Measurements from ENCODE around the gene PACSIN1. TPM values are rescaled to one million over a fixed set of nuclear protein-coding genes. Genes with fewer than 3 reads are reported as not detected.

The PACSIN1 gene
- total RNA-seq, 1 experiment from 2014 or later, result 0.26 TPM

GRCh38 chr6:34530753-34531365 is 65.0 kb downstream of the PACSIN1 start:
- Mint-ChIP-seq H3K4me1 (ENCODE audit: low read depth, unreplicated experiment) (peaks cover 12% of the 10 kb centered on the region), H3K36me3 (ENCODE audit: insufficient read depth, unreplicated experiment) (no peaks in the 10 kb centered on the region), H3K9me3 (ENCODE audit: low read depth, unreplicated experiment) (no peaks in the 10 kb centered on the region), H3K4me3 (ENCODE audit: low read depth, unreplicated experiment) (no peak overlapping the region), H3K27ac (ENCODE audit: unreplicated experiment) (no peak overlapping the region), H3K27me3 (ENCODE audit: unreplicated experiment) (peaks cover 17% of the 10 kb centered on the region)
- no TSS peak for BruUV-seq (replicated peaks)
- intact Hi-C loops (cut with micrococcal nuclease; ENCODE audit: unreplicated experiment), result no loop called here
- no peak for TF ChIP-seq CTCF (IDR thresholded peaks at IDR 0.05; ENCODE audit: unreplicated experiment)
- no peak for DNase-seq
- CTCF ChIA-PET, result interaction anchor here (0.5 to 1.6 kb wide), 3 partner anchors 61 to 282 kb away, joined by 3 to 16 read pairs (median 3); no protein-coding TSS in a partner anchor

GRCh38 chr6:34531580-34532201 is 65.8 kb downstream of the PACSIN1 start:
- CTCF ChIA-PET, result interaction anchor here (0.6 kb wide), 1 partner anchor 80 kb away, joined by 6 read pairs; no protein-coding TSS in a partner anchor
- no TSS peak for BruUV-seq (replicated peaks)
- Mint-ChIP-seq H3K4me1 (ENCODE audit: low read depth, unreplicated experiment) (peaks cover 21% of the 10 kb centered on the region), H3K4me3 (ENCODE audit: low read depth, unreplicated experiment) (no peak overlapping the region), H3K27me3 (ENCODE audit: unreplicated experiment) (peaks cover 17% of the 10 kb centered on the region), H3K36me3 (ENCODE audit: insufficient read depth, unreplicated experiment) (no peaks in the 10 kb centered on the region), H3K27ac (ENCODE audit: unreplicated experiment) (no peak overlapping the region), H3K9me3 (ENCODE audit: low read depth, unreplicated experiment) (no peaks in the 10 kb centered on the region)
- DNase-seq, result no peak
- no peak for TF ChIP-seq CTCF (IDR thresholded peaks at IDR 0.05; ENCODE audit: unreplicated experiment)
- intact Hi-C loops (cut with micrococcal nuclease; ENCODE audit: unreplicated experiment), result no loop called here

GRCh38 chr6:34532230-34532629 is 66.4 kb downstream of the PACSIN1 start:
- no peak overlapping the region for H3K27ac Mint-ChIP-seq (ENCODE audit: unreplicated experiment)
- no peak for TF ChIP-seq CTCF (IDR thresholded peaks at IDR 0.05; ENCODE audit: unreplicated experiment)
- BruUV-seq (replicated peaks), result no TSS peak
- peaks cover 17% of the 10 kb centered on the region for H3K27me3 Mint-ChIP-seq (ENCODE audit: unreplicated experiment)
- no peak for DNase-seq
- H3K9me3 Mint-ChIP-seq (ENCODE audit: low read depth, unreplicated experiment), result no peaks in the 10 kb centered on the region
- intact Hi-C loops (cut with micrococcal nuclease; ENCODE audit: unreplicated experiment), result no loop called here
- no peak overlapping the region for H3K4me3 Mint-ChIP-seq (ENCODE audit: low read depth, unreplicated experiment)
- peaks cover 21% of the 10 kb centered on the region for H3K4me1 Mint-ChIP-seq (ENCODE audit: low read depth, unreplicated experiment)
- CTCF ChIA-PET, result interaction anchor here (0.6 kb wide), 1 partner anchor 79 kb away, joined by 6 read pairs; no protein-coding TSS in a partner anchor
- H3K36me3 Mint-ChIP-seq (ENCODE audit: insufficient read depth, unreplicated experiment), result no peaks in the 10 kb centered on the region

- H3K27ac Mint-ChIP-seq (ENCODE audit: unreplicated experiment), result no peak overlapping the region
- H3K9me3 Mint-ChIP-seq (ENCODE audit: low read depth, unreplicated experiment), result no peaks in the 10 kb centered on the region
- H3K4me1 Mint-ChIP-seq (ENCODE audit: low read depth, unreplicated experiment), result peaks cover 20% of the 10 kb centered on the region
- no TSS peak for BruUV-seq (replicated peaks)
- CTCF ChIA-PET, result interaction anchor here (2.1 kb wide), 1 partner anchor 13 kb away, joined by 11 read pairs; no protein-coding TSS in a partner anchor
- intact Hi-C loops (cut with micrococcal nuclease; ENCODE audit: unreplicated experiment), result no loop called here
- no peak for TF ChIP-seq CTCF (IDR thresholded peaks at IDR 0.05; ENCODE audit: unreplicated experiment)
- no peak for DNase-seq
- peaks cover 11% of the 10 kb centered on the region for H3K27me3 Mint-ChIP-seq (ENCODE audit: unreplicated experiment)
- H3K36me3 Mint-ChIP-seq (ENCODE audit: insufficient read depth, unreplicated experiment), result no peaks in the 10 kb centered on the region
- H3K4me3 Mint-ChIP-seq (ENCODE audit: low read depth, unreplicated experiment), result no peak overlapping the region
These were observed 68.3 kb downstream of the PACSIN1 start for GRCh38 chr6:34534146-34534545.

All from Calu3 (cell line).